HL-60 (cell line): ENCODE data around the gene ARMH3.

Experiments used
- DNase-seq, 2 experiments: peaks; one replicate each; pipeline ENCODE4 v3.0.0-alpha.2; 2010 to 2020; ENCODE audit warnings: low read depth in 1 of 2, low spot score in 1 of 2
- H3K27ac ChIP-seq: fragments of 250-450 bp; sonication (Bioruptor Pico); replicated peaks from 2 replicates; pipeline ENCODE4 v1.5.1; 2020; ENCODE audit warnings: mild to moderate bottlenecking, moderate library complexity
- H3K27me3 ChIP-seq: fragments of 250-450 bp; sonication (Bioruptor Pico); 2 replicates; pipeline ENCODE4 v1.5.1; 2021; ENCODE audit warnings: mild to moderate bottlenecking, moderate library complexity; ENCODE audit not compliant: insufficient read depth, poor library complexity, severe bottlenecking
- H3K4me3 ChIP-seq: replicated peaks from 2 replicates; pipeline ENCODE4 v1.5.1; 2011; ENCODE audit warnings: mild to moderate bottlenecking, control low read depth, low read length; ENCODE audit not compliant: insufficient read depth
- CTCF ChIP-seq: IDR thresholded peaks from one replicate; pipeline ENCODE4 v1.5.1; 2011; ENCODE audit warnings: low read length, control low read depth, inconsistent platforms; ENCODE audit not compliant: insufficient read depth
- GABPA ChIP-seq: IDR thresholded peaks from 2 replicates; pipeline ENCODE4 v1.6.1; 2012; ENCODE audit warnings: low read depth
- POLR2AphosphoS5 ChIP-seq: IDR thresholded peaks from 2 replicates; pipeline ENCODE4 v1.6.1; 2012; ENCODE audit warnings: low read depth
- REST ChIP-seq: IDR thresholded peaks from 2 replicates; pipeline ENCODE4 v1.6.1; 2012; ENCODE audit warnings: low read depth; ENCODE audit not compliant: insufficient replicate concordance
- SPI1 ChIP-seq: IDR thresholded peaks from 2 replicates; pipeline ENCODE4 v1.6.1; 2012; ENCODE audit warnings: low read depth, mild to moderate bottlenecking, borderline replicate concordance

The ARMH3 gene

GRCh38 chr10:101803511-101803910, 252.5 kb downstream of the ARMH3 start:
- H3K27me3 ChIP-seq, result no peaks in the 10 kb centered on the region
- DNase-seq, result no peak
- no peak overlapping the region for H3K4me3 ChIP-seq
- TF ChIP-seq POLR2AphosphoS5 (no peak), GABPA (no peak), SPI1 (no peak), REST (no peak), CTCF (no peak)
- no peak overlapping the region for H3K27ac ChIP-seq

GRCh38 chr10:101797403-101798059, 258.4 kb downstream of the ARMH3 start:
- Histone ChIP-seq H3K27me3 (no peaks in the 10 kb centered on the region), H3K27ac (no peak overlapping the region), H3K4me3 (no peak overlapping the region)
- DNase-seq, result no peak
- TF ChIP-seq SPI1, result no peak
- TF ChIP-seq GABPA, result no peak
- no peak for TF ChIP-seq POLR2AphosphoS5
- no peak for TF ChIP-seq CTCF
- no peak for TF ChIP-seq REST
